Ammon's horn (tissue), 1 donor: ENCODE measurements around the gene ENTREP1.
A peak's percentile ranks its signal among the peaks of the same experiment; 100 is the strongest.
"Not testable (repeated sequence)": the region's sequence is repeated elsewhere in the genome, so short reads cannot be mapped to it uniquely, and the experiment has no call there.

Experiments used
- DNase-seq: peaks from one replicate; pipeline ENCODE4 v3.0.0-alpha.2; 2016; ENCODE audit warnings: low spot score

Gene ENTREP1

GRCh38 chr9:69411931-69412740 is 87.1 kb downstream of the ENTREP1 start:
- no peak for DNase-seq

GRCh38 chr9:69412741-69413150 is 87.7 kb downstream of the ENTREP1 start:
- DNase-seq, result peak; percentile 71

- no peak for DNase-seq
Measured at GRCh38 chr9:69420611-69421270, 95.7 kb downstream of the ENTREP1 start.

GRCh38 chr9:69421908-69422801 is 97.1 kb downstream of the ENTREP1 start:
- DNase-seq, result peak; percentile 90

DNA sequence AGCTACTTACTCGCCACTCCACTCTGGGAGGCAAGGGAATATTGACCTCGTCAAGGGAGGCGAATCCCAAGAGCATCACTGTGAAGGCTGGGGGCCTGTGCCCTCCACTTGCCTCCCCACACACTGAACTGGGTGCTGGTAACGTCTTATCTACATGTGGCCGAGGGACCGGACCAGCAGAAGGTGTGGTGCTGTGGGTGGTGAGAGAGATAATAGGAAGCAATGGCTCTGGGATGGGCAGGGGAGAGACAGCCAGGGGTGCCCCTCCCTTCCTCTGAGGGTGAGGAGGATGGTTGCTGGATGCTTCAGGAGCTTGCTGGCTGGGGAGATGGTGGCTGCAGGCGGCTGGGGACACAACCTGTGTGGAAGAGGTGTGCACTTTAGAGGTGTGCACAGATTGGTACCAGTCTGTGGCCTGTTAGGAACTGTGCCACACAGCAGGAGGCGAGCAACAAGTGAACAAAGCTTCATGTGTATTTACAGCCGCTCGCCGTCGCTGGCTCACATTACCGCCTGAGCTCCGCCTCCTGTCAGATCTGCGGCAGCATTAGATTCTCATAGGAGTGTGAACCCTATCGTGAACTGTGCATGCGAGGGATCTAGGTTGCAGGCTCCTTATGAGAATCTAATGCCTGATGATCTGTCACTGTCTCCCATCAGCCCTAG is 100.3 kb downstream of the ENTREP1 start:
- DNase-seq, result peak; percentile 78

DNA sequence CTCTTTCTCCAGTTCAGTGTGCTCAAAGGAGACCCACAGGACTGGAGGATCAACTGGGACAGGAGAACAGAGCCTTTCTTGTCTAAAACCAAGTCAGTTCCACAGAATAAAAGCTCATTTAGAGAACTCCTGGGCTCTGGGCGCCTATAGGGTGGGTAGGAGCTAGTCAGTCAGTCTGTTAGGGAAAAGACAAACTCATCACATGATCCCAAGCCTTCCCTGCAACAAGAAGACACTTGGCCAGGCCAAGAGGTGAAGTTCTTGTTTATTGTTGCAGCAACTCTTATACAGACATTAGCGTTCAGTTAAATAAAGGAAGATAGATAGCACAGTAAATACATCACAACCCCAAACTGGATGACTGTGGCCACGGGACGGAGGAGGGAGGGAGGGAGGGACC is 102.3 kb downstream of the ENTREP1 start:
- peak; percentile 72 for DNase-seq

GRCh38 chr9:69428017-69428785 is 103.2 kb downstream of the ENTREP1 start:
- DNase-seq, result no peak

- DNase-seq, result no peak
Measured at GRCh38 chr9:69429281-69429680, 104.3 kb downstream of the ENTREP1 start.

DNA sequence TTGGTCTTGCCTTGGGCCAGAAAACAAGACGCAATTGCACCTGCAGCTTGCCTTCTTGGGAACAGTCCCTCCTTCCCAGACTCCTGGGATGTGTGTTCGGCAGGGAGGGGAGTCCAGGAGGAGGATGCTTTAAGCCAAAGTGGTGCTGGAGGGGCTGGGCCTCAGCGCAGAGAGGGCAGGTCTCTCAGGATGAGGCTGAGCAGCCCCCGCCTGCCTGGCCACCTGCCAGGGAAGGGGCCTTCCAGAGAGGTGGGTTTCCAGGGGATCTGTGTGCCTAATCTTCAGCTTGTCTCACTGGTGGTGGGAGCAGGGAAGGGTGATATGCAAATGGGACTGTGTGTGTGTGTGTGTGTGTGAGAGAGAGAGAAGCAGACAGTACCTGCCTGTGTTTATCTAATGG is 105.2 kb downstream of the ENTREP1 start:
- no peak for DNase-seq

- DNase-seq, result no peak
Measured at GRCh38 chr9:69431203-69431602, 106.2 kb downstream of the ENTREP1 start.

DNA sequence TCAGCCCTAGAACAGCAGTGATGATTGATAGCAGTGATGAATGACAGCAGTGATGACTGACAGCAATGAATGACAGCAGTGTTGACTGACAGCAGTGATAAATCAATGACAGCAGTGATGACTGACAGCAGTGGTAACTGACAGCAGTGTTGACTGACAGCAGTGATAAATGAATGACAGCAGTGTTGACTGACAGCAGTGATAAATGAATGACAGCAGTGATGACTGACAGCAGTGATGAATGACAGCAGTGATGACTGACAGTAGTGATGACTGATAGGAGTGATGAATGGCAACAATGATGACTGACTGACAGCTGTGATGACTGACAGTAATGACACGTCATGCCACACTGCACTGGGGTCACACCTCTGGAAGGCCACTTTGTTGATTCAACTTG is 106.8 kb downstream of the ENTREP1 start:
- DNase-seq, result no peak

- DNase-seq, result no peak
Measured at GRCh38 chr9:69432623-69433022, 107.6 kb downstream of the ENTREP1 start.

DNA sequence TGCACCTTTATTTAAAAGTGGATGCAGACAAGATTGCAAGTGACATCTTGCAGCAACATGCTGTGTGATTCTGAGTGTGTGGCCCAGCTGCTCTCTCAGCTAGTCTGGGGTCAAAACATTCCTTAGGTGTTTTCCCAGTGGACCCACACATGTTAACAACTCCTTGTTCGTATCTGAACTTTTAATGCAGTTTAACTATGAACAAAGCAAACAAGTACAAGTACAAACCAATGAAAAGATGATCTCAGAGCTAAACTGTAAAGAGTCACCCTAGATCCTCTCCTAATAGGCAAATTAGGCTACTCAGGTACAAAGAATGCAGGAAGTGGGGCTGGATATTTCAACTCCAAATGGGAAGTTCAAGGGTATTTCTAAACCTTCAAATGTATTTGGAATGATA is 108.4 kb downstream of the ENTREP1 start:
- no peak for DNase-seq

GRCh38 chr9:69433968-69434367 is 109.0 kb downstream of the ENTREP1 start:
- DNase-seq, result no peak

- DNase-seq, result not testable (repeated sequence)
Measured at GRCh38 chr9:69439654-69440053, 114.6 kb downstream of the ENTREP1 start.

DNA sequence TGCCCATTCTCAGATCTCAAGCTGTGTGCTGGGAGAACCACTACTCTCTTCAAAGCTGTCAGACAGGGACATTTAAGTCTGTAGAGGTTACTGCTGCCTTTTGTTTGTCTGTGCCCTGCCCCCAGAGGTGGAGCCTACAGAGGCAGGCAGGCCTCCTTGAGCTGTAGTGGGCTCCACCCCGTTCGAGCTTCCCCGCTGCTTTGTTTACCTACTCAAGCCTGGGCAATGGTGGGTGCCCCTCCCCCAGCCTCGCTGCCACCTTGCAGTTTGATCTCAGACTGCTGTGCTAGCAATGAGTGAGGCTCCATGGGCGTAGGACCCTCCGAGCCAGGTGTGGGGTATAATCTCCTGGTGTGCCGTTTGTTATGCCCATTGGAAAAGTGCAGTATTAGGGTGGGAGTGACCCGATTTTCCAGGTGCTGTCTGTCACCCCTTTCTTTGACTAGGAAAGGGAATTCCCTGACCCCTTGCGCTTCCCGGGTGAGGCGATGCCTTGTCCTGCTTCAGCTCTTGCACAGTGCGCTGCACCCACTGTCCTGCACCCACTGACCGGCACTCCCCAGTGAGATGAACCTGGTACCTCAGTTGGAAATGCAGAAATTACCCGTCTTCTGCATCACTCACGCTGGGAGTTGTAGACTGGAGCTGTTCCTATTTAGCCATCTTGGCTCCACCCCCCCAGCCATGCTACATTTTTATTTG is 115.4 kb downstream of the ENTREP1 start:
- DNase-seq, result not testable (repeated sequence)
